A204.1 (cell line): Measurements from ENCODE around the gene TCHH.
"Not testable (repeated sequence)": the region's sequence is repeated elsewhere in the genome, so short reads cannot be mapped to it uniquely, and the experiment has no call there.

Experiments used
- FAIRE-seq: peaks from 2 replicates; lab custom pipeline; 2012; peaks lifted over from hg19 to GRCh38; lab: Jason Lieb, UNC

TCHH gene

DNA sequence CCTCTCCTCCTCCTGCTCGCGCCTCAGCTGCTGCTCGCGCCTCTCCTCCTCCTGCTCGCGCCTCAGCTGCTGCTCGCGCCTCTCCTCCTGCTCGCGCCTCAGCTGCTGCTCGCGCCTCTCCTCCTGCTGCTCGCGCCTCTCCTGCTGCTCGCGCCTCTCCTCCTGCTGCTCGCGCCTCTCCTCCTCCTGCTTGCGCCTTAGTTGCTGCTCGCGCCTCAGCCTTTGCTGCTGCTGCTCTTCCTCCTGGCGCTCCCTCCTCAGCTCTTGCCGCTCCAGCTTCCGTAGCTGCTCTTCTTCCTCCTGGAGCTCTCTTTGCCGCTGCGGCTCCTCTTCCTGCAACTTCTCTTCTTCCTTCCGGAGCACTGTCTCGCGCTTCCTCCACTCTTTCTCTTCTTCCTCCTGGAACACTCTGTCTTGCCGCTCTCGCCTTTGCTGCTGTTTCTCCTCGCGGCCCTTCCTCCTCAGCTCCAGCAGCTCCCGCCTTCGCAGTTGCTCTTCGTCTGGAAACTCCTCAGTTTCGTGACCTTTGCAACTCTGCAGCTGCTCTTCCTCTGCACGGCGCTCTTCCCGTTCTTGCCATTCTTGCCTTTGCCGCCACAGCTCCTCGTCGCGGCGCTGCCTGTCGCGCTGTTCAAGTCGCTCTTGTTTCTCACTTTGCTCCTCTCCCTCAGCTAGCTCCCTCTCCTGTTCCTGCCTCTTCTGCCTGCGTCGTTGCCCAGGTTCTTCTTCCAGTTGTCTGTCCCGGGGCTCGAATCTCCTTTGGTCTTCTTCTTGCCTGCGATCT is 3.0 kb downstream of the TCHH start:
- no peak for FAIRE-seq

DNA sequence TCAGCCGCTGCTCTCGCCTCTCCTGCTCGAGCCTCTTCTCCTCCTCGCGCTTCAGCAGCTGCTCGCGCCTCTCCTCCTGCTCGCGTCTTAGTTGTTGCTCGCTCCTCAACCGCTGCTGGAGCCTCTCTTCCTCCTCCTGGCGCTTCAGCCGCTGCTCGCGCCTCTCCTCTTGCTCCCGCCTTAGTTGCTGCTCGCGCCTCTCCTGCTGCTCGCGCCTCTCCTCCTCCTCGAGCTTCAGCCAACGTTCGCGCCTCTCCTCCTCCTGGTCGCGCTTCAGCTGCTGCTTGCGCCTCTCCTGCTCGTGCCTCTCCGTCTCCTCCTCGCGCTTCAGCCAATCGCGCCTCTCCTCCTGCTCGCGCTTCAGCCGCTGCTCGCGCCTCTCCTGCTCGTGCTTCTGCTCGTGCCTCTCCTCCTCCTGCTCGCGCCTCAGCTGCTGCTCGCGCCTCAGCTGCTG is 3.7 kb downstream of the TCHH start:
- FAIRE-seq, result no peak

DNA sequence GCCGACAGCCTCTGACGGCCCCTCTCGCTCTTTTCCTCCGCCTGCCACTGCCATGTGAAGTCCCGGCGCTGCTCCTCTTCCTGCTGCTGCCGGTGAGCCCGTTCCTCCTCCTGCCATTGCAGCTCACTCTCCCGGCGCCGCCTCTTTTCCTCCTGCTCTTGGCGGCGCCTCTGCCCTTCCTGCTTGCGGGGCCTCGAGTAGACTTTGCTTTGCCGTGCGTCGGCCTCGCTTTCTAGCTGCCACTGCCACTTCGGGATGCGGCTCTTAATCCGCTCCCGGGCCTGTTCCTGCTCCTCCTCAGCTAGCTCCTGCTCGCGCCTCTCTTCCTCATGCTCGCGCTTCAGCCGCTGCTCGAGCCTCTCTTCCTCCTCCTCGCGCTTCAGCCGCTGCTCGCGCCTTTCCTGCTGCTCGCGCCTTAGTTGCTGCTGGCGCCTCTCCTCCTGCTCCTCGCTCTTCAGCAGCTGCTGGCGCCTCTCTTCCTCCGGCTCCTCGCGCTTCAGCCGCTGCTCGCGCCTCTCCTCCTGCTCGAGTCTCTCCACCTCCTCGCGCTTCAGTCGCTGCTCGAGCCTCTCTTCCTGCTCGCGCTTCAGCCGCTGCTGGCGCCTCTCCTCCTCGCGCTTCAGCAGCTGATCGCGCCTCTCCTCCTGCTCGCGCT is 4.3 kb downstream of the TCHH start:
- no peak for FAIRE-seq

DNA sequence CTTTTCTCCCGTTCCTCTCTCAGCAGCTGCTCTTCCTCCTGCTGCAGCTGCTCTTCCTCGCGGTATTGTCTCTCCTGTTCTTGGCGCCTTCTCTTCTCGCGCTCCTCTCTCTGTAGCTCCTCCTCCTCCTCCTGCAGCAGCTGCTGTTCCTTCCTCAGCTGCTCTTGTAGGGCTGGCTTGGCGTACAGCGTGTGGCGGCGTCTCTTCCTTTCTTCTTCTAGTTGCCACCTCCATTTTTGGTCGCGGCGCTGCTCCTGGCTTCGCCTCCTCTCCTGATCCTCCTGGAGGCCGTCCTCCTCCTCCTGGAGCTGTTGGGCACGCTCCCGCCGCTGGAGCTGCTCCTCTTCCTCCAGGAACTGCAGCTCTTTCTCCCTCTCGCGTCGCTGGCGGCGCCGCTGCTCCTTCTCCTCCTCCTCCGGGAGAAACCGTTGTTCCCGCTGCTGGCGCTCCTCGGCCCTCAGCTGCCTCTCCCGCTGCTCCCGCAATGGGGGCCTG is 4.8 kb downstream of the TCHH start:
- no peak for FAIRE-seq

DNA sequence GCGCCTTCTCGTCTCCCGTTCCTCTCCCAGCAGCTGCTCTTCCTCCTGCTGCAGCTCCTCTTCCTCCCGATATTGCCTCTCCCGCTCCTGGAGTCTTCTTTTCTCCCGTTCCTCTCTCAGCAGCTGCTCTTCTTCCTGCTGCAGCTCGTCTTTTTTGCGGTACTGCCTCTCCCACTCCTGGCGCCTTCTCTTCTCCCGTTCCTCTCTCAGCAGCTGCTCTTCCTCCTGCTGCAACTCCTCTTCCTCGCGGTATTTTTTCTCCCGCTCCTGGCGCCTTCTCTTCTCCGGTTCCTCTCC is 5.3 kb downstream of the TCHH start:
- no peak for FAIRE-seq

DNA sequence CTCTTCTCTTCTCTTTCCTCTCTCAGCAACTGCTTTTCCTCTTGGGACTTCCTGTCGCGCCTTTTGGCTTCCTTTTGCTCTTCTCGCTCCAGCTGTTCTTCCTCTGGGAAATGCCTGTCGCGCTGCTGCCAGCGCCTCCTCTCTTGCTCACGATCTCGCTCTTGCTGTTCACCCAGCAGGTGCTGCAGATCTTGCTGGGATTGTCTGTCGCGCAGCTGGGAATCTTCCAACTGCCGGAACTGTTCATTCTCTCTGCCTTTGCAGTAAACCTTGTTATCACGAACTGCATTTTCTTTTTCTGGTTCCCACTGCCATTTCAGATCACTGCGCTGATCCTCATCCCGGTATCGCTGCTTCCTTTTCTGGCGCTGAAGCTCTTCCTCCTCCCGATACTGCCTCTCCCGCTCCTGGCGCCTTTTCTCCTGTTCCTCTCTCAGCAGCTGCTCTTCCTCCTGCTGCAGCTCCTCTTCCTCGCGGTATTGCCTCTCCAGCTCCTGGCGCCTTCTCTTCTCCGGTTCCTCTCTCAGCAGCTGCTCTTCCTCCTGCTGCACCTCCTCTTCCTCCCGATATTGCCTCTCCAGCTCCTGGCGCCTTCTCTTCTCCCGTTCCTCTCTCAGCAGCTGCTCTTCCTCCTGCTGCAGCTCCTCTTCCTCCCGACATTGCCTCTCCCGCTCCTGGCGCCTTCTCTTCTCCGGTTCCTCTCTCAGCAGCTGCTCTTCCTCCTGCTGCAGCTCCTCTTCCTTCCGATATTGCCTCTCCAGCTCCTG is 5.8 kb downstream of the TCHH start:
- no peak for FAIRE-seq

DNA sequence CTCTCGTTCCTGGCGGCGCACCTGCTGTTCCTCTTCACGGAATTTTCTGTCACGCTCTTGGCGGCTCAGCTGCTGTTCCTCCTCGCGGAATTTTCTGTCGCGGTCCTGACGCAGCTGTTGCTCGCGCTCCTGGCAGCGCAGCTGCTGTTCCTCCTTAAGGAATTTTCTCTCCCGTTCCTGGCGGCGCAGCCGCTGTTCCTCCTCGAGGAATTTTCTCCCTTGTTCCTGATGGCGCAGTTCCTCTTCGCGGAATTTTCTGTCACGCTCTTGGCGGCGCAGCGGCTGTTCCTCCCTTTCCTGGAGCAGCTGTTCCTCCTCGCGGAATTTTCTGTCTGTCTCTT is 6.4 kb downstream of the TCHH start:
- no peak for FAIRE-seq

DNA sequence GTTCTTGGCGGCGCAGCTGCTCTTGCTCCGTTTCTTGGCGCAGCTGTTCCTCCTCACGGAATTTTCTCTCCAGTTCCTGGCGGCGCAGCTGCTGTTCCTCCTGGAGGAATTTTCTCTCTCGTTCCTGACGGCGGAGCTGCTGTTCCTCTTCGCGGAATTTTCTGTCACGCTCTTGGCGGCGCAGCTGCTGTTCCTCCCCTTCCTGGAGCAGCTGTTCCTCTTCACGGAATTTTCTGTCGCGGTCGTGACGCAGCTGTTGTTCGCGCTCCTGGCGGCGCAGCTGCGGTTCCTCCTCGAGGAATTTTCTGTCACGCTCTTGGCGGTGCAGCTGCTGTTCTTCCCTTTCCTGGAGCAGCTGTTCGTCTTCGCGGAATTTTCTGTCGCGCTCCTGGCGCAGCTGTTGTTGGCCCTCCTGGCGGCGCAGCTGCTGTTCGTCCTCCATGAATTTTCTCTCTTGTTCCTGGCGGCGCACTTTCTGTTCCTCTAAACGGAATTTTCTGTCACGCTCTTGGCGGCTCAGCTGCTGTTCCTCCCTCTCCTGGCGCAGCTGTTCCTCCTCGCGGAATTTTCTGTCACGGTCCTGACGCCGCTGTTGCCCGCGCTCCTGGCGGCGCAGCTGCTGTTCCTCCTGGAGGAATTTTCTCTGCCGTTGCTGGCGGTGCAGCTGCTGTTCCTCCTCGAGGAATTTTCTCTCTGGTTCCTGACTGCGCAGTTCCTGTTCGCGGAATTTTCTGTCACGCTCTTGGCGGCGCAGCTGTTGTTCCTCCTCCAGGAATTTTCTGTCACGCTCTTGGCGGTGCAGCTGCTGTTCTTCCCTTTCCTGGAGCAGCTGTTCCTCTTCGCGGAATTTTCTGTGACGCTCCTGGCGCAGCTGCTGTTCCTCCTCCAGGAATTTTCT is 7.0 kb downstream of the TCHH start:
- no peak for FAIRE-seq

DNA sequence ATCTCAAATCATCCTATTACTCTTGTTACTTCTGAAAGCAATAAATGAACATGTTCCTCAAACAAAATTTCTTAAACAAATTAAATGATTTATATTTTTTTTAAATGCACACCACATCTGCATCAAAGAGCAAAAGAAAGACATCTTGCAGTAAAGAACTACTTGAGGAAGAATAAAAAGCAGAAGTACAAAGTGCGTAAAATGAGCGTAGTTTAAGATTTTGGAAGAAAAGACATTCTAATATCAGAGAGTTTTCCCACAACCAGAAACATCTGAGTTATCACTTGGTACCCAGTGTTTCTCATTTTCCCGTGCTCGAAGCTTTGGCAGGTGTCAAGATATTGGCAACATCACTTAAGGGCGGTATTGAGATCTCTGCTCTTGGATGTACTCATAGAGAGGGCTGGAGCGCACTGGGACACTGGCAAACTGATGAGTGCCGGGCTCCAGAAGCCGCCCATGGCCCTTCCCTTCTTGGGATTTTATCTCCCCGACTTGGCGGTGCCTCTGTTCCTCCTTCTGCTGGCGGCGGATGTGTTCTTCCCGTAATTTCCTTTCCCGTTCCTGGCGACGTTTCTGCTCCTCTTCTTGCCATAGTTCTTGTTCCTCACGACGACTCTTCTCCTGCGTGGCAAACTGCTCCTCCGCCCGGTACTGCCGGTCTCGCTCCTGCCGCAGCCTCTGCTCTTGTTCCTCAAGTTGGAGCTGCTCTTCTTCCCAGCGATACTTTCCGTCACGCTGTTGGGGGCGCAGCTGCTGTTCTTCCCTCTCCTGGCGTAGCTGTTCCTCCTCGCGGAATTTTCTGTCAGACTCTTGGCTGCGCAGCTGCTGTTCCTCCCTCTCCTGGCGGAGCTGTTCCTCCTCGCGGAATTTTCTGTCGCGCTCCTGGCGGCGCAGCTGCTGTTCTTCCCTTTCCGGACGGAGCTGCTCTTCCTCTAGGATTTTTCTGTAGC is 7.9 kb downstream of the TCHH start:
- no peak for FAIRE-seq

DNA sequence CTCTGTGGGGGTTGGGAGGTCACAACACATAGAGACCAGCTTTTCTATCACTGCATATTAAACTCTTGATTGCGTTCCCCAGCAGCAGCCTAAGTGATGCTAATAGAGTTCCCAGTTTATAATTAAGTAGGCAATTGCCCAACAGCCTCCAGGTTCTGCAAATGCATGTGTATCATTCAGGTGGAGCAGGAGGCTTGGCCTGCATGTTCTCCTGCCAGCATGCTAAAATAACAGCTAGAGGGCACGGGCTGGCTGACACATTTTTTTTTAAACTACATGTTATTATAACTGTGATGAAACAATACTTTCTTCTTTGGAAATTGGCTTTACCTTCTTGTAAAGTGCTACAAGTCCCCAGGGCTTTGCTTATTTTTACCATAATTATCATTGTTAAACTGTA is 10.4 kb downstream of the TCHH start:
- FAIRE-seq, result no peak

DNA sequence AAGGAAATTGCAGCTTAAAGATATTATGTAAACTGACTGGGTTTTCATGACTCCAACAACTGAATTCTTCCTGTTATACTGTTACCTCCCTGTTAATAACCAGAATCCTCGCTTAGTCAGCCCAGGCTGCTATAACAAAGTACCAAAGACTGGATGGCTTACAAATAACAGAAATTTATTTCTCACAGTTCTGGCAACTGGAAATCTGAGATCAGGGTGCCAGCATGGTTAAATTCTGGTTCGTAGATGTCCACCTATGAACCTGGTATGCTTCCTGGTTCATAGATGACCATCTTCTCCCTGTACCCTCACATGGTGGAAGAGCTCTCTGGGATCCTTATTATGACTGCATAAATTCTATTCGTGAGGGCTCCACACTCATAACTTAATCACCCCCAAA is 18.3 kb downstream of the TCHH start:
- no peak for FAIRE-seq

DNA sequence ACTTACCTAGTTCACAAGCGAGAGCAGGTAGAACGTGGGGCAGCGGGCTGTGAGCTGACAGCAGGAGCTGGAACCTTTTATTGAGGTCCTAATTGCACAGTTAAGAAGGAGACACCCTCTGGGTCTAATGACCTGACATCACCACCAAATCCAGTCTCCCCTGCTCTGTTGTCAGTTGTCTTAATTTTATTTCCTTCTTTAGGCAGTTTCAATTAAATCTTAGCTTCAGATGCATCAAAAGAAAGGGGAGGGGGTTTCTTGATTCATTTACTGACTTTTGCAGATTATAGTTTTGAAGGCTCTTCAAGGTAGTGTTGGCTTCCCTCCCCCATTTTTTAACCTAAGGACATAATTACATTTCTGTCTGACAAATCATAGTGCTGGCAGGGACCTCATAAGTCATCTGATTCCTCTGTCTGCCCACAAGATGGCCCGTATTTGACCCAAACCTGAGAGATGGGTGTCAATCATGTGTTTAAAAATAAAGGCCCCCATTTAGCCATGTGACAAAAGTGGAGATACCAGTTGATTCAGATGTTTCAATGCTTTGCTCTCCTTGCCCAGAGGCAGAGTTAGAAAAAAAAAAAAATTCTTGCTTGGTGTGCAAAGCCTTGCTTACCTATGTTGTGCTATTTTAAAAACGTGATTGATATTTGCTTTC is 26.1 kb downstream of the TCHH start, which contains the start of gene TCHHL1:
Gene TCHHL1, minus strand, starts transcription at position 51 of the 661 bp plus-strand sequence. CDS start 921 bp downstream, outside the sequence.
- FAIRE-seq, result no peak

DNA sequence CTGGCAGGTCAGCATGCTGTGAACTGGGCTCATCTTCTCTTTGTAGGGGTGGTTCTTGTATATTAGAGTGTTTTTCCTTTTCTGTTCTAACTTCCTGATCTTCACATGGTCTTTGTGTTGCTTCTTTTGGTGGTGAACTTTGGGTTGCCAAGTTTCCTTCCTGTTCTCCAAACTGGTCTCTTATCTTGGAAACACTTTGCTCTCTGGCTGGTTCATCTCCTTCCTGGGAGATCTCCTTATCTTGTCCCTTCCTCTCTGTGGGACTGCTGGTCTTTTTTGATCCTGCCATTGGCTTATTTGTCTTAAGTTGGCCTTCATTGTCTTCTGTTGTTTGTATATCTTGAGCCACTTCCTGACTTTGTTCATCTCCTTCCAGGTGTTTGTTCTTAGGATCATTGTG is 28.5 kb downstream of the TCHH start:
- no peak for FAIRE-seq

DNA sequence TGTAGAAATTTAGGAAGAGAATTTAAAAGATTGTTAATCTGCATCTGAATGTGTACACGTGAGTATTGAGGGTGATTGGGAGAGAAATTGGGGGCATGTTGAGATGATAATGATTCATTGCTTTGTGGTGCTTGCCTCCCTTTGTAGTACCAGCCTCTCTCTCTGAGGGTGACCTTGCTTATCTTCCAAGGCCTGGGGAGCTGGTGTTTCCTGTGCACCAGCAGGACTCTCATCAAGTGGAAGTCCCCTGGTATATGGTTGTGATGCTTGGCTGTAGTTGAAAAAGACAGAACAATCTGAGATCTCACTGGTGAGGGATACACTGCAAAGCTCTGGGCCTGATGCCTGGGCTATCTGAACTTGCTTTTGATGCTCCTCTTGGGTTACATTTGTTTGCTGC is 30.4 kb downstream of the TCHH start:
- FAIRE-seq, result no peak

DNA sequence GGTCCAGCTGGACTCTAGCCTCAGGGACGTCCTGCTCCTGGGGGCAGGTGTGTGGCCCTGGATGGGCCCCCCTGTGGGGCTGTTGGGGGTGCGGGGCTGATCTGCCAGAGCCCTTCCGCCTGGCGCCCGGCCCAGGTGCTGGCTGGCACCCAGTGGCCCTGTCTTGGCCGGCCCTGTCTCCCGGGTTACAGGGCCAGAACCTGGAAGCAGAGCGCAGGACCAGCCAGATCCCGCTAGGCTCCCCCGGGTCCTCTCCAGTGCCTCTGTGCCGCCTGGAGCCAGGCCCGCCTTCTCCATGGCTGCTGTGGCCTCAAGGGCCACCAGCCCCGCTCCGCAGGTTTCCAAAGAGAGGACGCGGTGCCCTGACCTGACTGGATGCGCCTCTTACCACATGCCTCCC is 34.2 kb downstream of the TCHH start:
- not testable (repeated sequence) for FAIRE-seq

DNA sequence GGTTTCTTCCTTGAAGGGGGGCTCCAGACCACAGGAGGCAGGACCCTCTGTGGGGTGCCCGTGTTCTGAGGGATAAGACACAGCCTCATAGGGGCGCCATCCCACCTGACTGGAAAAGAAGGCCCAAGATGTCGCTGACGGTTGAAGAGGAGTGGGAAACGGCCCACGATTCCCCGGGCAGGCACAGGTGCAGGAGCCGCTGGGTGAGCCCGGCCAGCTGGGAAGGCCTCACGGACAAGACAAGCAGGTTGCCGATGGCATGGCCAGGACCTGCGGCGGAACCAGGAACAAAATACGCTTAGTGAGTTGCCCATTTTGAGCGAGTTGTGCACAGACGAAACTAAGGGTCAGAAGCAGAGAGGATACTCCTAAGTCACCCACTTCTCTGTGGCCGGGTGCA is 34.8 kb downstream of the TCHH start:
- FAIRE-seq, result not testable (repeated sequence)

DNA sequence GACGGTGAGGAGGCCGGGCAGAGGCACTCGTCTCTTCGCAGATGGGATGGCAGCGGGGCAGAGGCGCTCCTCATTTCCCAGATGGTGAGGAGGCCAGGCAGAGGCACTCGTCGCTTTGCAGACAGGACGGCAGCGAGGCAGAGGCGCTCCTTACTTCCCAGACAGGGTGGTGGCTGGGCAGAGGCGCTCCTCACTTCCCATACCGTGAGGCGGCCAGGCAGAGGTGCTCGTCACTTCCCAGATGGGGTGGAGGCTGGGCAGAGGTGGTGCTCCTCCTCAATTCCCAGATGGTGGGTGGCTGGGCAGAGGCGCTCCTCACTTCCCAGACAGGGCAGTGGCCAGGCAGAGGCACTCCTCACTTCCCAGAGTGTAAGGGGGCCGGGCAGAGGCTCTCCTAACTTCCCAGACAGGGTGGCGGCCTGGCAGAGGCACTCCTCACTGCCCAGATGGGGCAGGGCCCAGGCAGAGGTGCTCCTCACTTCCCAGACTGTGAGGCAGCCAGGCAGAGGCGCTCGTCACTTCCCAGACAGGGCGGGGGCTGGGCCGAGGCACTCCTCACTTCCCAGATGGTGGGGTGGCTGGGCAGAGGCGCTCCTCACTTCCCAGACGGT is 36.3 kb downstream of the TCHH start:
- no peak for FAIRE-seq

DNA sequence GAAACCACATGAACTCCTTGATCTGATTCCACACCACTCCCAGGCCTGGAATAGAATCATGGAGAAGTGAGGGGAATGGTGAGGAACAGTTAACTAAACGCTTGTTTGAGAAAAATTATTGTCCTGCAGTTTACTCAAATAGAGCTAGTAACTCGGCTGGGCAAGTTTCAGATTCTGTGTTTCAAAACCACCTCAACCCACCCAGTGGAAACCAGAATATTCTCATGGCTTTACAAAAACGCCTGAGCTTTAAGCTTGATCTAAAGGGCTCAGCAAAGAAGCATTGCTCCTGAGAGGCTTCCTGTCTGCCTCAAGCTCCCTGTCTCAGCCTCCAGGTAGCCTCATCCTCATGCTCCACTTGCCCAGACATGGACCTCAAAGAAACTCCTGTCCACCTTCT is 42.9 kb downstream of the TCHH start:
- no peak for FAIRE-seq

DNA sequence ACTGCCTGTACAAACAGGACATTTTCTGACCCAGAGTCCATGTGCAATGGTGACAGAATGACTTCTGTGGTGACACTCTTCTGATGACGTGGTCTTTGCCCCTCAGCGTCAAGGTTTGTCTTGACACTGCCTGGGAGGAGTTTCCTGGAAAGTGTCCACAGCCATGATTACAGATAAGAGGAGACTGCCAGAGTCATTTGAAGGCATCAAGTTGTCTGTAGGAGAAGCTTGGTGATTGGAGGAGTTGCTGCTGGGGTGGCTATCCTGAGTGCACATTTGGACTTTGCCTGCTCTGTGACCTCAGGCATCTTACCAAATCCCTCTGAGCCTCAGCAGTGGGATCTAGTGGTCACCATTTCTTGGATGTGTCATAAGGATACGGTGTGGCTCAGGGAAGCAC is 44.1 kb downstream of the TCHH start:
- FAIRE-seq, result no peak

DNA sequence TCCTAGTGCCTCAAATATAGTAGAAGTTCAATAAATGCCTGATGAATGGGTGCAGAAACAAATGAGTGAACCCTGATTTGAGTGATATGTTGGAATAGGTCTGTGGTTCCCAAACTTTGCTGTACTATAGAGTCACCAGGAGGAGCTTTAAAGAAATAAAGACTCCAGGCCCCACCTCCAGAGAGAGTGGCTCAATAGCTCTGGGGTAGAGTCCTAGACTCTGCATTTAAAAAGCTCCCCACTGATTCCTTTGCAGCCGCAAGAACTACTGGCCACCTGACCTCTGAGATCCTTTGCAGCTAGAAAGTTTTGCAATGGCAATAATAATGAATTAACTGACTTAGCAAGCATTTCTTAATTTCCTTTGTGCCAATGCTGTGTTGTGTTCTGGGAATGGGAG is 47.3 kb downstream of the TCHH start:
- FAIRE-seq, result no peak
